Activated CD8-positive, alpha-beta memory T cell treated with anti-CD3 and anti-CD28 coated beads, Interleukin-2, amount 50 U/mL, for 4 hours (primary cell): ENCODE measurements around the gene MYO1E.

Source experiments
- DNase-seq: peaks from one replicate; pipeline ENCODE4 v3.0.0-alpha.2; 2020

Gene MYO1E

DNA sequence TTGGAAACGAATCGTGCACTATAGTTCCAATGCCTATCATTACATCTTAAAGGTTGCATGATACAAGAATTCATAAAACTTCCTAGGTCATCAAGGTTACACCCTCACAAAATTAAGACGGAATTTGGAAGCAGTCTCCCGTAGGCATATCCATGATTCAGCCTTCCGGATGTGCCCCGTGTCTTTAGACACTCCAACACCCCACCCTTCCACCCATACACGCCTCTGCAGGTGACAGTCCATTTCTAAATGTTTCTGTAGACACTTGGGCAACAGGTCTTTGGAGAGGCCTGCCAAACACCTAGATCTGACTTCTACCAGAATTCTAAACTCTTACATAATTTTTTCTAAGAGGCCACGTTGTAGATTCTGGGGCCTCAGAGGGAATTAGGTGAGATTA, 116.2 kb downstream of the MYO1E start:
- no peak for DNase-seq

DNA sequence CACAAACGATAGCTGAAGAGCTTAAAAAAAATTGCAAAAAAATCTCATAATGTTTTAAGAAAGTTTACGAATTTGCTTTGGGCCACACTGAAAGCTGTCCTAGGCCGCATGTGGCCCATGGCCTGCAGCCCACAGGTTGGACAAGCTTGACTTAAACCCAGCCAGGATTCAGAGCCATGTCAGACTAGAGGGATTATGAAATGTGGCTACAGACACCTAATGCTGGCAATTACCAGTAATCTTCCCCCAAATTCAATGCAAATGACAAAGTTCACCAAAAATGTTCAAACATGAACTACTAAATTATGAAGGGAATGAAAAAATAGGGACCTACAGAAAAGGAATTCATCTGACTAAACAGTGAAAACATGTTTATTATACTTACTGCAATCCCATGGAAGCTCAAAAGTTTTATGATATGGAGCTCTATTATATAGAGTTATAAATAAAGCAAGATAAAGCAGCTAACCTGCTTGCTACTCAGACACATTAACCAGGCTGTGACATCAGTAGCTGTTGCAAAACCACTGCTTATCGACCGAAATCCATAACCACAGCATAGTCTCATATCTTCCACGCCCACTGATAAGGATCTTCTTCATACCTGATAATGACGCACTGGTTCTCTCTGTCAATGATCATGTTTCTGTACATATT, 116.9 kb downstream of the MYO1E start:
- DNase-seq = no peak

GRCh38 chr15:59252137-59252536, 120.5 kb downstream of the MYO1E start:
- DNase-seq = no peak

DNA sequence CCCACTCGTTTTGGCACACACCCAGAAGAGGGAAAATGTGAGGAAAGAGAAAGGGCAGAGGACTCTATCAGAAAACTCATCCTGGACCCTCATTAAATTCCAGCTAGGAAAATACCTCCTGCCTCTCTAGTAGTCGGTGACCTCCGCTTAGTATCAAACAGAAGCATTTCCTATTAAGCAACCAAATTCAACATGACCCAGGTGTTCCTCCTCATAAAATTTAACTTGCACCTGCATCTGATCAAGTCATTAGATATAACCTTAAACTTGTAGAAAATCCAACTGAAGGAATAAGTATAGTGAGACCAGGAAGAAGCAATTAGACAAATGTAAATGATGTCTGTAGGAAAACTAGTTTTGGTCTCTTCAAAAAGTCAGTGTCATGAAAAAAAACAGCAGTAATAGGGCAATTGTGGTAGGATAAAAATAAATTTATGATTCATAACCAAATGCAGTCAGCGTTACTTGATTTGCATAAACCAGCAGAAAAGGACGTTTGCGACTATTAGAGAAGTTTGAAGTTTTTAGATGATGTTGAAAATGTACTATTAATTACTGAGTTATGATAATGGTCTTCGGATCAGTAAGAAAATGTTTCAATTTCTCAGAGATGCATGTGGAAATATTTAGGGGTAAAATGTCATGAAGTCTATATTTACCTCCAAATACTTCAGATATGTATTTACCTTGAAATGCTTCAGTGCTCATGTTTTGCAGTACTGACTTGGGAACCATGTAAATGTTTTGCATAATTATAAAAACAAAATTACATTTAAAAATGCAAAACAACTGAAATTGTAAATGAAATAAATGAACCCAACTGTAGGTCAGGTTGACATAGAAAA, 121.4 kb downstream of the MYO1E start:
- no peak for DNase-seq

GRCh38 chr15:59250249-59250648, 122.4 kb downstream of the MYO1E start:
- DNase-seq = no peak

DNA sequence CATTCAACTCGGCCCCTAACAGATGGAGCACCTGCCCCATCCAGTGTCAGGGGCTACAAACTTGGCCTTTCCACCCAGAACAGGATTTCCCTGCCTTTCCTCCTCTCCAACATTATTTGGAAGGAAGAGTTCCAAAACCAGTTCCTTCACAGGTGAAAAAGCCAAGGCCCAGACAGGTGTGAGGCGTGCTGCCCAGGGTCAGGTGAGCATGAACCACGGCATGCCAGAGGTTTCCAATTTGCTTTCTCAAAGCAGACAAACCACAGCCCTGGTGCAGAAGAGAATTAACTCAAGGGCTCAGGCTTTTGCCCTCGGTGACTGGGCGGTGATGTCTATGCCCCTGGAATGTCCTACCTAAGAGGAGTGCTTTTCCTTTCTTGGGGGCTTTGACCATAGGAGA, 122.9 kb downstream of the MYO1E start:
- no peak for DNase-seq

DNA sequence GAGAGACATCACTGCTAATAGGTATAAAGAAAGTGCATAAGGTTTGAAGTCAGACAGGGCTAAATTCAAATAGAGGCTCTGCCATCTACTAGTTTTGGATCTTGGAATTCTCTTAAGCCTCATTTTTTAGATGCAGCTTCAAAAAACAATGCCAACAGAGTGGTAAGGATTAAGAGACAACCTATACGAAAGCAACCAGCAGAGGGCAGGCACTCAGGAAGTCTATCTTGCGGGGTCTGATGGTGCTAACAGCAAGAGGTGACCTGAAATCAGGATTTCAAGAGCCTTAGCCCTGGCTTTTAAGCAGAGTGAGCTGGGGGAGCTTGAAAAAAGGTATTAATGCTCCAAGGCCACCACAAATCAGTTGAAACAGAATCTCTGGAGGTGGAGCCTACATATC, 125.3 kb downstream of the MYO1E start:
- peak; percentile 52 for DNase-seq

DNA sequence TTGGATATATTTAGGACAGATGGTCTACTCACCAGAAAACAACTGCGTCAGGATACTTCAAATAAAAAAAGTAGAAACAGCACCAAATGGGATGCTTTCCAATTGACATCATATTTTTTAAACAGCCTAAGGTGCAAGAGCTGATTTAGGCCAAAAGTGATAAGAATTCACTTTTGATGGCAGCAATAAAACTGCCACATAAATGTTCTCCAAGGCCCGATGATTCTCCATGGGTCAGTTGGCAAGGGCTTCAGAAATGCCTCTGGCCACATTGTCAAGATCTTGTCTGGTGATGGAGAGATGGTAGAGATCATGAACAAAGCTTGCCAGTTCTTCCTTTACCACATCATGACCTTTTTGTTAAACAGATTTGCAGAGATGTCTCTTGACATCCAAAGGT, 127.1 kb downstream of the MYO1E start:
- no peak for DNase-seq

GRCh38 chr15:59244337-59244736, 128.3 kb downstream of the MYO1E start:
- no peak for DNase-seq

DNA sequence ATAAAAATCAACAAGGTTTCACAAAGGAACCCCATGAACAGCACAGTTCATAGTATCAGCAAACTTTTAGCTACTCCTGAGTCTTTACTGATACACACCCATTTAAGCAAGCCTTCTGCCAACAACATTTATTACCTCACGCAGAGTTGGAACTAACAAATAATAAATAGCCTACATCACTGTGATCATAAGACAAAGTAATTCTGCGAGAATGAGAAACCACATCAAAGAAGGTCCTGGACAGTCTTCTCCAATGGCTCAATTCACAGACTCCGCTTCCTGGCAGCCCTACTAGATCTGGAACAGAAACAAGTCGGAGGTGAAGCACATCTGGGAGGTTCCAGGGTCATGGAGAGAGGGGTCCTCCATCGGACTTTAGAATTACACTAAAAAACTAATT, 129.0 kb downstream of the MYO1E start:
- no peak for DNase-seq

DNA sequence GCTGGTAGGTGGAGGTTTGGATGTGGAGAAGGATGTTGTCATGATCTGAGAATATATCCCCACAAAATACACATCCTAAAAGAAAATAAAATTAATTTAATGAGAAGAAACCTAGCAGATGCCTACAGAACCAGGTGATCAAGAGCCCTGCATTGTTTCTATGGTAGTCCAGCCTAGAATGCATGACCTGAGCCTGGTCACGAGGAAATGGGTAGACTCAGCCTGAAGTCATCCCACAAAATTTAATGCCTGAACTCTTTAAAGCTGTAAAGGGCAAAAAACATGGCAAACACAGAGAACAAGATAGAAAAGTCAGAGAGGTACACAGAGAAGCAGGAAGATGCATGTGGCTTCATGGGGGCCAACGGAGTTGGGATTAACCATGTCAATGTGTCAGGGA, 130.0 kb downstream of the MYO1E start:
- DNase-seq = no peak

GRCh38 chr15:59240036-59240435, 132.6 kb downstream of the MYO1E start:
- DNase-seq = no peak

GRCh38 chr15:59237924-59238331, 134.7 kb downstream of the MYO1E start:
- no peak for DNase-seq

DNA sequence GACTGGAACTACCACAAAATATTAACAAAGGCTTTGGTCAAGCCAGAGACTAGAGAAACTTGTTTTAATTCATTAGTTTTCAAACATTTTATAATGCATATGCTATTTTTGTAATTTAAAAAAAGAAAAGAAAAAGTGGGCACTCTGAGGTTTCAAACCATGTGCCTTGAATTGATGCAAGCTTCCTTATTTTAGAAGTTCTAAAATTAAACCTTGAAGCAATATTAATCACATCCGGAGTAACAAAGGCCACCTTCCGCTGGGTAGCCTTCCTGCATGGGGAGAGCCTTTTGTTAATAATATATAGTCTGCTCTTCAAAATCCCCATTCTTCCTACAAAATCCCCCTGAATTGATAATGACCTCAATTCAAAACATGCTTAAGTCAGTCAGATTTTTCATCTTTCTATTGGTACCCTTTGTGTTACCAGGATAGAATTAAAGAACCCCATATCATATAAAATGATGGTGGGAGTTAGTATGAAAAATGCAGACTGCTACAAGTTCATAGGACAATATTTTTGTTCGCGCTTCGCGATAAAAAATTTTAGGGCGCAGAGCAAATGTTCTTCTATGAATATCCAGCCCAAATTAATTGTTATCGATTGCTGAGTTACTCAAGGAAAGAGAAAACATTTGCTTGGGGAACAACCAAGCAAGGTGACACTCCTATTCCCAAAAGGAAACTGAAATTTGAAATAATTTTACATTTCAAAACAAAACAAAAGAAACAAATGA, 135.4 kb downstream of the MYO1E start:
- DNase-seq = no peak

- no peak for DNase-seq
Measured at GRCh38 chr15:59236394-59236793, 136.3 kb downstream of the MYO1E start.

GRCh38 chr15:59232476-59232875, 140.2 kb downstream of the MYO1E start:
- DNase-seq = no peak

DNA sequence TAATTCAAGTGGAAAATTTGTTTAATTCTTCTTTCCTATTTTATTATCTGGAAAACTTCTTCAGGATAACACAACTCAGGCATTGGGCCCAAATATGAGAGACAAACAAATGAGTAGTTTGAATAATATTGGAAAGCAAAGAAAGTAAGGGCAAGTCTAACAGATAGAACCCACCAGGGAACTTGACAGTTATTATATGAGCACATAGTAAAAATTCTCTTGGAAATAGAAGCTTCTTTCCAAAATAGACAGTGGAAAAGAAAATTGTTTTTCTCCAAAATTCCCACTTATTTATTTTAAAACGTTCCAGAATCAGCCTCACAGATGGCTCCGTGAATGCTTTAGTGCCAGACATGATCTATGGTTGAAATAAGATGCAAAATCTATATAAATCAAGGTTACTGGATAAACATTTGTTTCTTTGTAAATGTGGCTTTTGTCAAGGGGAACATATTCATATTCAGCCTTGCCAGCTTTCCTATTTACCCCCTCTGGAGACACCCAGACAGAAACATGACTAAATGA, 142.1 kb downstream of the MYO1E start:
- no peak for DNase-seq

GRCh38 chr15:59229453-59229852, 143.2 kb downstream of the MYO1E start:
- no peak for DNase-seq

- DNase-seq = no peak
Measured at GRCh38 chr15:59229015-59229414, 143.7 kb downstream of the MYO1E start.

GRCh38 chr15:59227021-59227420, 145.7 kb downstream of the MYO1E start:
- no peak for DNase-seq

DNA sequence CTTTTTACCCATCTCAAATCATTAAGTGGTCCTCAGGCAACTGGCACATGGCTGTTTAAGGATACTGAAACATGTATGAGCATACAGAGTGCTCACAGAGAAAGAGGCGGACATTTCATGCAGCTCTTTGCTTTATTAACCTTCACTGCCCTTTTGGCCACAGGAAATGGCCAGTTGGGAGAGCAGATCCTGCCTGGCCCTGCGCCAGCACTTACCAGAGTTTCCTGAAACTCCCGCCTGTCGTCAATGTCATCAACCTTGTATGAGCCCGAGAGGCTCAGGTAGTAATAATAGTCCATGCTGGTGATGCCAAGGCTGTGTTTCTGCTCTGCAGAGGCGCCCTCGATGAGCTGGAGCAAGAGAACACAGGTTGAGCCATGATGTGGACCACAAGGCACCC, 148.2 kb downstream of the MYO1E start:
- DNase-seq = no peak

GRCh38 chr15:59223736-59224135, 148.9 kb downstream of the MYO1E start:
- no peak for DNase-seq

DNA sequence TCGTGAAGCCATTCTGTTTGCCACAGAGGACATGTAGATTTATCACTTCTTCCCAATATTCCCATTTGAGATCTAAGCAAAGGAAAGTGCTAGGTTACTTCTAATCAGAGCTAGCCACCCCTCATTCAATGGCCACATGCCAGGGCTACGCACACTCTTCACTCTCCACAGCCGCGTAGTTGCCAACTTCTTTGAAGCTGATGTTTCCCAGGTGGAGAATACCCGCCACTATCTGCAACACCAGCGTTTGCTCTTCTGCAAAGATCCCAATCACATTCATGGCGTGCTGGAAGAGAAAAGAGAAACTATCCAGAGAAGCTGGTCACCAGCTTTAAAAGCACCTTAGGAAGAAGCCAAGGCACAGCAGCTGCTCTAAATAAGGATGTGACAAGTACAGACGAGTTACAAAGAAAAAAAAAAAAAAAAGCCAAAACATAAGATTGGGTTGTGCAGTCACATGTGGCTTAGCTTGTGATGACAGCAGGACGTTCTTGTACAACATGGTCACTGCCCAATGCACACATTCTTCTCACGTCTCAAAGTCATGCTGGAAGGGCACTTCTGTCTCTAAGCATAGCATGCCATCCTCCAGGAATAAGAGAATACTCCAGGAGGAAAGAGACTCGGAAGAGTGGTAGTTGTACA, 149.6 kb downstream of the MYO1E start:
- DNase-seq = no peak
